Stimulated activated naive CD4-positive, alpha-beta T cell (primary cell): Measurements from ENCODE around the gene EGF.

ENCODE experiments used
- DNase-seq, 6 experiments: peaks; one replicate each; lab custom pipeline; 2025; lab: John Stamatoyannopoulos, UW

Gene EGF

GRCh38 chr4:109962401-109962800 is 49.7 kb downstream of the EGF start:
- DNase-seq, result no peak

GRCh38 chr4:109966891-109967481 is 54.3 kb downstream of the EGF start:
- DNase-seq, result no peak

- DNase-seq, result no peak
Measured at GRCh38 chr4:109967798-109968520, 55.3 kb downstream of the EGF start.

GRCh38 chr4:109969087-109969486 is 56.4 kb downstream of the EGF start:
- no peak for DNase-seq

GRCh38 chr4:109969919-109970318 is 57.2 kb downstream of the EGF start:
- no peak for DNase-seq

GRCh38 chr4:109972786-109973528 is 60.3 kb downstream of the EGF start:
- no peak for DNase-seq

- no peak for DNase-seq
Measured at GRCh38 chr4:109973529-109973905, 60.8 kb downstream of the EGF start.

- no peak for DNase-seq
Measured at GRCh38 chr4:109976189-109976588, 63.5 kb downstream of the EGF start.

GRCh38 chr4:109977854-109978501 is 65.3 kb downstream of the EGF start:
- peak in 2 of 6 experiments; percentile 9 to 15 for DNase-seq

- no peak for DNase-seq
Measured at GRCh38 chr4:109978704-109979454, 66.2 kb downstream of the EGF start.

- no peak for DNase-seq
Measured at GRCh38 chr4:109979920-109980717, 67.4 kb downstream of the EGF start.

GRCh38 chr4:109981936-109982335 is 69.3 kb downstream of the EGF start:
- DNase-seq, result no peak

- no peak for DNase-seq
Measured at GRCh38 chr4:109982521-109982920, 69.8 kb downstream of the EGF start.

GRCh38 chr4:109985993-109986974 is 73.6 kb downstream of the EGF start:
- no peak for DNase-seq

GRCh38 chr4:109989044-109989443 is 76.4 kb downstream of the EGF start:
- DNase-seq, result no peak

- DNase-seq, result no peak
Measured at GRCh38 chr4:109989618-109990017, 76.9 kb downstream of the EGF start.

GRCh38 chr4:109990261-109991257 is 77.9 kb downstream of the EGF start:
- no peak for DNase-seq

- DNase-seq, result no peak
Measured at GRCh38 chr4:109993116-109993515, 80.4 kb downstream of the EGF start.

GRCh38 chr4:109994415-109994827 is 81.7 kb downstream of the EGF start:
- DNase-seq, result no peak
